HL-60 (cell line): ENCODE data around the gene TANGO6.

ENCODE experiments used
- DNase-seq, 2 experiments: peaks; one replicate each; pipeline ENCODE4 v3.0.0-alpha.2; 2010 to 2020; ENCODE audit warnings: low read depth in 1 of 2, low spot score in 1 of 2
- H3K27ac ChIP-seq: fragments of 250-450 bp; sonication (Bioruptor Pico); replicated peaks from 2 replicates; pipeline ENCODE4 v1.5.1; 2020; ENCODE audit warnings: mild to moderate bottlenecking, moderate library complexity
- H3K27me3 ChIP-seq: fragments of 250-450 bp; sonication (Bioruptor Pico); 2 replicates; pipeline ENCODE4 v1.5.1; 2021; ENCODE audit warnings: mild to moderate bottlenecking, moderate library complexity; ENCODE audit not compliant: insufficient read depth, poor library complexity, severe bottlenecking
- H3K4me3 ChIP-seq: replicated peaks from 2 replicates; pipeline ENCODE4 v1.5.1; 2011; ENCODE audit warnings: mild to moderate bottlenecking, control low read depth, low read length; ENCODE audit not compliant: insufficient read depth
- CTCF ChIP-seq: IDR thresholded peaks from one replicate; pipeline ENCODE4 v1.5.1; 2011; ENCODE audit warnings: low read length, control low read depth, inconsistent platforms; ENCODE audit not compliant: insufficient read depth
- GABPA ChIP-seq: IDR thresholded peaks from 2 replicates; pipeline ENCODE4 v1.6.1; 2012; ENCODE audit warnings: low read depth
- POLR2AphosphoS5 ChIP-seq: IDR thresholded peaks from 2 replicates; pipeline ENCODE4 v1.6.1; 2012; ENCODE audit warnings: low read depth
- REST ChIP-seq: IDR thresholded peaks from 2 replicates; pipeline ENCODE4 v1.6.1; 2012; ENCODE audit warnings: low read depth; ENCODE audit not compliant: insufficient replicate concordance
- SPI1 ChIP-seq: IDR thresholded peaks from 2 replicates; pipeline ENCODE4 v1.6.1; 2012; ENCODE audit warnings: low read depth, mild to moderate bottlenecking, borderline replicate concordance

The TANGO6 gene

GRCh38 chr16:68859828-68860227 lies 16.5 kb downstream of the TANGO6 start:
- Histone ChIP-seq H3K27ac (no peak overlapping the region), H3K27me3 (no peaks in the 10 kb centered on the region), H3K4me3 (no peak overlapping the region)
- no peak for TF ChIP-seq CTCF
- TF ChIP-seq SPI1 = no peak
- no peak for TF ChIP-seq POLR2AphosphoS5
- TF ChIP-seq GABPA = no peak
- TF ChIP-seq REST = no peak
- DNase-seq = no peak

- Histone ChIP-seq H3K27ac (no peak overlapping the region), H3K27me3 (no peaks in the 10 kb centered on the region), H3K4me3 (no peak overlapping the region)
- no peak for TF ChIP-seq POLR2AphosphoS5
- TF ChIP-seq GABPA = no peak
- TF ChIP-seq SPI1 = no peak
- TF ChIP-seq REST = no peak
- TF ChIP-seq CTCF = no peak
- DNase-seq = no peak
Observed at GRCh38 chr16:68860978-68861892, 17.9 kb downstream of the TANGO6 start.

GRCh38 chr16:68866933-68867332 lies 23.6 kb downstream of the TANGO6 start:
- no peak for TF ChIP-seq CTCF
- no peak overlapping the region for H3K27ac ChIP-seq
- H3K27me3 ChIP-seq = no peaks in the 10 kb centered on the region
- H3K4me3 ChIP-seq = no peak overlapping the region
- DNase-seq = no peak
